Esophagus muscularis mucosa (tissue), 3 donors: ENCODE results near the gene DISP3.

Experiments used
- CTCF ChIP-seq, 3 experiments: fragments of 200-600 bp in 2 of 3; fragments of 450-650 bp in 1 of 3; sonication (generic) in 2 of 3; IDR thresholded peaks; one replicate each; pipeline ENCODE4 v1.5.1; 2017 to 2019; ENCODE audit warnings: antibody characterized with exemption in 3 of 3, mild to moderate bottlenecking in 2 of 3, moderate library complexity in 1 of 3
- POLR2A ChIP-seq: fragments of 450-650 bp; IDR thresholded peaks from one replicate; pipeline ENCODE4 v1.6.1; 2017; ENCODE audit warnings: antibody characterized with exemption, moderate library complexity, mild to moderate bottlenecking, low read depth

GRCh38 chr1:11434501-11434900 lies 44.5 kb upstream of the DISP3 start:
- TF ChIP-seq POLR2A (no peak), CTCF (IDR thresholded peaks at IDR 0.05) (no peak)
